NT2/D1 (cell line): ENCODE measurements around the gene COBL.

ENCODE experiments used
- YY1 ChIP-seq: IDR thresholded peaks from 2 replicates; pipeline ENCODE4 v1.6.1; 2011; ENCODE audit not compliant: insufficient read length, insufficient read depth
- ZNF274 ChIP-seq: IDR thresholded peaks from 2 replicates; pipeline ENCODE4 v1.6.1; 2011; ENCODE audit warnings: mild to moderate bottlenecking, low read depth, low read length

DNA sequence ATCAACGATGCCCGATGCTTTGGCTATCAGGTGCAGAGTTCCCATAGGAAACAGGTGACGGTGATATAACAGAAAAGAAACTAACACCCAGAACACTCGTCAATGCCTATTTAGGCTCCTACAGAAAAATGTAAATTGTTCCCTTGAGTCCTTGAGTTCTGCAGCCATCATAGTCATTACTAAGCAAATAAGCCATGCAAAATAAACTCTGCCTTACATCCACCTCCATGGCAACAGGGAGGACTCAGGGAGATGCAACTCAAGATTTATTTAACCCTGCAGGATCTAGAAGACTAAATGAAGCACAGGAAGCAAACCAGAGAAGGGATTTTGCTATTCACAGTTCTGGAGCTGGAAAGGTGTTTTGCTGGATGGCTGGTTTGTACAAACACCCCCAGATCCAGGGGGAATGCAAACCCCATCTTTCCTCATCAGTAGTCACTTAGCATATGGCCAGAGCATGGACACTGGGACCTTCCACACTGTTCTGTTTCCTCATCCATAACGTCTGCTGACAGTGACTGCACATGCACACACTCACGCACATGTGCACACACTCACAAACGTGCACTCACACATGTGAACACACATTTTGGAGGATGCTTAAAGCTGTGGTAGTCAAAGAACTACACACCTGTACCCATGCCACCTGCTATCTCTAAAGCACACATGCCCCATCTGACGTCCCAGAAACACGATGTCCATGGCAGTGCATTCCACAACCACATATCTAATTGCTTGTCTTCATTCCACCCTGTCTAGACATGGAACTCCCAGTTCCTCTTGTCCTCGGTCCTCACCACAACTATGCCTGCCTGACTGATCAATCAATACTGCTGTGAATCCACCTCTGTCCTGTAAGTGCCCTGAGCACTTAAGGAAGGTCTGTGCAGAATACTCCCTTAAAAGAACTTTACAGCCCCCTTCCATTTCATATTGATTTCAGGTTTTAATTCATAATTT, 178.2 kb downstream of the COBL start:
- TF ChIP-seq YY1 (no peak), ZNF274 (no peak)
